ENCODE results near the gene ATP8B4.

DNA sequence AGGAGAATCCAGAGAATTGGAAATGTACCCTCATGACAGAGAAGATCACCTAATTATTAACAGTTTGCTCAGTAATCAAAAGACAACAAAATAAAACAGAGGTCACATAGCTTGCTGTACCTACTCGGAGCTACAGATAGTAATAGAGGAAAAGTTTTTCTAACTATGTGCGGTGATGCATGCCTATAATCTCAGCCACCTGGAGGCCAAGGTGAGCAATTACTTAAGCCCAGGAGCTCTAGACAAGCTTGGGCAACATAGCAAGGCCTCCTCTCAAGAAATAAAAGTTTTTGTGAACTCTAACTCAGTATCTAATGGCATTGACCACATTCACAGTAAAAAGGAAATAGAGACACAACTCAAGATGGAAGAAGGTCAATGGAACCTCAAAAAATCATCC lies 243.6 kb downstream of the ATP8B4 start:
- TF ChIP-seq, protein P1, sequence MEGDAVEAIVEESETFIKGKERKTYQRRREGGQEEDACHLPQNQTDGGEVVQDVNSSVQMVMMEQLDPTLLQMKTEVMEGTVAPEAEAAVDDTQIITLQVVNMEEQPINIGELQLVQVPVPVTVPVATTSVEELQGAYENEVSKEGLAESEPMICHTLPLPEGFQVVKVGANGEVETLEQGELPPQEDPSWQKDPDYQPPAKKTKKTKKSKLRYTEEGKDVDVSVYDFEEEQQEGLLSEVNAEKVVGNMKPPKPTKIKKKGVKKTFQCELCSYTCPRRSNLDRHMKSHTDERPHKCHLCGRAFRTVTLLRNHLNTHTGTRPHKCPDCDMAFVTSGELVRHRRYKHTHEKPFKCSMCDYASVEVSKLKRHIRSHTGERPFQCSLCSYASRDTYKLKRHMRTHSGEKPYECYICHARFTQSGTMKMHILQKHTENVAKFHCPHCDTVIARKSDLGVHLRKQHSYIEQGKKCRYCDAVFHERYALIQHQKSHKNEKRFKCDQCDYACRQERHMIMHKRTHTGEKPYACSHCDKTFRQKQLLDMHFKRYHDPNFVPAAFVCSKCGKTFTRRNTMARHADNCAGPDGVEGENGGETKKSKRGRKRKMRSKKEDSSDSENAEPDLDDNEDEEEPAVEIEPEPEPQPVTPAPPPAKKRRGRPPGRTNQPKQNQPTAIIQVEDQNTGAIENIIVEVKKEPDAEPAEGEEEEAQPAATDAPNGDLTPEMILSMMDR (IDR thresholded peaks at IDR 0.05; ENCODE audit: insufficient read depth, low read length, poor library complexity, severe bottlenecking), result peak; percentile 18
- no peak for TF ChIP-seq EZH2phosphoT487 (conservative IDR thresholded peaks at IDR 0.05; ENCODE audit: low read length)

Data from SU-DHL-6 (cell line).